Measurements from ENCODE around the gene PDK2.

DNA sequence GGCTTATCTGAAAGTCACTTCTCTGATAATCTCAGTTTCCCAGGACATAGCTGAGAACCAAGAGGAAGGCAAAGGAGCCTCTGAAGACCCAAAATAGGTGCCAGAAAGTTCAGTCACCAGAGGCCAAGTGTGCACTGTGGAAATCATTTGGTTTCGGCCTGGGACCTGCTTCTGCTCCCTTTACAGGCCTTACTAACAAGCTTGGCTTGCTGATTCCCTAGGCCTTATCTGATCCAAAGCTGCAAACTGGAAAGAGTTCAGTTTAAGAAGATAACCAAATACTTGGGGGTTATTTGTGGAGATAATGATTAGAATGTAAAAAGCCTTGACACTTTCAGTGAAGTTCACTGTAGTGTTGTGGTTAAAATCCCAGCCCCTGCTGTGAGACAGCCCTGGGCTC lies 22.2 kb upstream of the PDK2 start:
- no peak for TF ChIP-seq FOS (IDR thresholded peaks at IDR 0.05; ENCODE audit: low read depth, low read length)
- no peak for TF ChIP-seq CHD1 (IDR thresholded peaks at IDR 0.05; ENCODE audit: low read depth, low read length)
- TF ChIP-seq, protein P1, sequence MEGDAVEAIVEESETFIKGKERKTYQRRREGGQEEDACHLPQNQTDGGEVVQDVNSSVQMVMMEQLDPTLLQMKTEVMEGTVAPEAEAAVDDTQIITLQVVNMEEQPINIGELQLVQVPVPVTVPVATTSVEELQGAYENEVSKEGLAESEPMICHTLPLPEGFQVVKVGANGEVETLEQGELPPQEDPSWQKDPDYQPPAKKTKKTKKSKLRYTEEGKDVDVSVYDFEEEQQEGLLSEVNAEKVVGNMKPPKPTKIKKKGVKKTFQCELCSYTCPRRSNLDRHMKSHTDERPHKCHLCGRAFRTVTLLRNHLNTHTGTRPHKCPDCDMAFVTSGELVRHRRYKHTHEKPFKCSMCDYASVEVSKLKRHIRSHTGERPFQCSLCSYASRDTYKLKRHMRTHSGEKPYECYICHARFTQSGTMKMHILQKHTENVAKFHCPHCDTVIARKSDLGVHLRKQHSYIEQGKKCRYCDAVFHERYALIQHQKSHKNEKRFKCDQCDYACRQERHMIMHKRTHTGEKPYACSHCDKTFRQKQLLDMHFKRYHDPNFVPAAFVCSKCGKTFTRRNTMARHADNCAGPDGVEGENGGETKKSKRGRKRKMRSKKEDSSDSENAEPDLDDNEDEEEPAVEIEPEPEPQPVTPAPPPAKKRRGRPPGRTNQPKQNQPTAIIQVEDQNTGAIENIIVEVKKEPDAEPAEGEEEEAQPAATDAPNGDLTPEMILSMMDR (conservative IDR thresholded peaks at IDR 0.05; ENCODE audit: low read depth, low read length) = no peak
